HepG2 (cell line): ENCODE results near the gene VEGFB. TPM values are rescaled to one million over a fixed set of nuclear protein-coding genes. Genes with fewer than 3 reads are reported as not detected.

Source experiments
- AHR ChIP-seq: IDR thresholded peaks from 2 replicates; pipeline ENCODE4 v1.6.1; 2018; ENCODE audit warnings: missing genetic modification reagents, missing compliant biosample characterization
- CENPT ChIP-seq: sonication (generic); formaldehyde crosslinking; IDR thresholded peaks from 2 replicates; pipeline ENCODE4 v1.8.0; 2022; ENCODE audit warnings: low read depth, mild to moderate bottlenecking, moderate library complexity, missing genetic modification reagents
- KDM5B ChIP-seq: sonication (generic); formaldehyde crosslinking; IDR thresholded peaks from 2 replicates; pipeline ENCODE4 v1.4.0; 2020; ENCODE audit warnings: missing genetic modification reagents, mild to moderate bottlenecking, borderline replicate concordance
- MEIS1 ChIP-seq: sonication (generic); formaldehyde crosslinking; IDR thresholded peaks from 2 replicates; pipeline ENCODE4 v1.9.0; 2021; ENCODE audit warnings: mild to moderate bottlenecking, missing genetic modification reagents, moderate library complexity, borderline replicate concordance
- POGZ ChIP-seq: sonication (generic); formaldehyde crosslinking; IDR thresholded peaks from 2 replicates; pipeline ENCODE4 v1.4.0; 2020; ENCODE audit warnings: mild to moderate bottlenecking, missing genetic modification reagents
- TFAP4 ChIP-seq: sonication (generic); IDR thresholded peaks from 2 replicates; pipeline ENCODE4 v1.6.1; 2016; ENCODE audit warnings: low read depth, borderline replicate concordance
- YY1 ChIP-seq: IDR thresholded peaks from 2 replicates; pipeline ENCODE4 v1.6.1; 2011; ENCODE audit warnings: low read length, low read depth, moderate library complexity, mild to moderate bottlenecking; ENCODE audit not compliant: insufficient read depth, insufficient replicate concordance
- ZEB1 ChIP-seq: IDR thresholded peaks from 2 replicates; pipeline ENCODE4 v1.6.1; 2012; ENCODE audit warnings: mild to moderate bottlenecking, low read depth, inconsistent platforms; ENCODE audit not compliant: insufficient replicate concordance
- ZNF354B ChIP-seq: sonication (generic); formaldehyde crosslinking; IDR thresholded peaks from 2 replicates; pipeline ENCODE4 v1.8.0; 2022; ENCODE audit warnings: mild to moderate bottlenecking, missing genetic modification reagents
- ZNF607 ChIP-seq: sonication (generic); formaldehyde crosslinking; IDR thresholded peaks from 2 replicates; pipeline ENCODE4 v1.5.1; 2020; ENCODE audit warnings: missing genetic modification reagents, mild to moderate bottlenecking, borderline replicate concordance
- ZNF839 ChIP-seq: sonication (generic); formaldehyde crosslinking; IDR thresholded peaks from 2 replicates; pipeline ENCODE4 v1.4.0; 2020; ENCODE audit warnings: missing genetic modification reagents, mild to moderate bottlenecking, borderline replicate concordance
- polyA plus RNA-seq, 8 experiments: library from polyadenylated mRNA; depleted of rRNA in 3 of 8; stranded (reverse) in 7 of 8; unstranded in 1 of 8; fragments of >200 nt; fragmentation: Illumina TruSeq in 4 of 8; extraction: Trizol in 4 of 8; gene quantifications; 2 replicates each; pipeline versions ENCODE4 v1.2.1 to v1.2.3, GENCODE V29; 2011 to 2016; ENCODE audit warnings: low read depth in 4 of 8, missing spikeins in 1 of 8, mixed read lengths in 1 of 8; ENCODE audit not compliant: insufficient read depth in 1 of 8
- total RNA-seq, 5 experiments: library from RNA; depleted of rRNA; stranded (reverse); fragments of >200 nt; fragmentation: Illumina TruSeq; extraction: Trizol; gene quantifications; 2 replicates each; pipeline ENCODE4 v1.2.3, GENCODE V29; 2016; ENCODE audit warnings: low read depth in 1 of 5
- TF ChIP-seq, protein P1 (sequence below): IDR thresholded peaks from 2 replicates; pipeline ENCODE4 v1.6.1; 2016
- TF ChIP-seq, protein P2 (sequence below): sonication (generic); formaldehyde crosslinking; IDR thresholded peaks from 2 replicates; pipeline ENCODE4 v1.5.1; 2020; ENCODE audit warnings: missing genetic modification reagents, mild to moderate bottlenecking, borderline replicate concordance
- TF ChIP-seq, protein P3 (sequence below): IDR thresholded peaks from 2 replicates; pipeline ENCODE4 v1.6.1; 2012; ENCODE audit warnings: low read depth, low read length, improper control_type of control experiment

Gene VEGFB
- total and polyA plus RNA-seq, 2 of the 13 experiments (the other 11 are each of a cell fraction or from before 2014, with no cell fraction given), result 9.0 to 11.3 TPM

GRCh38 chr11:64225608-64226506 lies 8.5 kb upstream of the VEGFB start, which contains the start of the genes NUDT22 and TRPT1 (continued):
- TF ChIP-seq ZEB1 (no peak), POGZ (CRISPR knock-in tag) (peak; percentile 38; the same call in 1 of the 2 replicates), AHR (no peak), YY1 (peak; percentile 50), CENPT (CRISPR knock-in tag) (no peak; the same call in 1 of the 2 replicates), KDM5B (CRISPR knock-in tag) (peak; percentile 84; the same call in 1 of the 2 replicates), MEIS1 (CRISPR knock-in tag) (no peak), ZNF354B (CRISPR knock-in tag) (no peak), ZNF607 (CRISPR knock-in tag) (0 out of 2 replicates have a peak, but pooled peaks have one; percentile 52), ZNF839 (no peak), TFAP4 (0 out of 2 replicates have a peak, but pooled peaks have one; percentile 41)
- TF ChIP-seq, protein P1, sequence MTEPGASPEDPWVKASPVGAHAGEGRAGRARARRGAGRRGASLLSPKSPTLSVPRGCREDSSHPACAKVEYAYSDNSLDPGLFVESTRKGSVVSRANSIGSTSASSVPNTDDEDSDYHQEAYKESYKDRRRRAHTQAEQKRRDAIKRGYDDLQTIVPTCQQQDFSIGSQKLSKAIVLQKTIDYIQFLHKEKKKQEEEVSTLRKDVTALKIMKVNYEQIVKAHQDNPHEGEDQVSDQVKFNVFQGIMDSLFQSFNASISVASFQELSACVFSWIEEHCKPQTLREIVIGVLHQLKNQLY, result no peak
- TF ChIP-seq, protein P2, sequence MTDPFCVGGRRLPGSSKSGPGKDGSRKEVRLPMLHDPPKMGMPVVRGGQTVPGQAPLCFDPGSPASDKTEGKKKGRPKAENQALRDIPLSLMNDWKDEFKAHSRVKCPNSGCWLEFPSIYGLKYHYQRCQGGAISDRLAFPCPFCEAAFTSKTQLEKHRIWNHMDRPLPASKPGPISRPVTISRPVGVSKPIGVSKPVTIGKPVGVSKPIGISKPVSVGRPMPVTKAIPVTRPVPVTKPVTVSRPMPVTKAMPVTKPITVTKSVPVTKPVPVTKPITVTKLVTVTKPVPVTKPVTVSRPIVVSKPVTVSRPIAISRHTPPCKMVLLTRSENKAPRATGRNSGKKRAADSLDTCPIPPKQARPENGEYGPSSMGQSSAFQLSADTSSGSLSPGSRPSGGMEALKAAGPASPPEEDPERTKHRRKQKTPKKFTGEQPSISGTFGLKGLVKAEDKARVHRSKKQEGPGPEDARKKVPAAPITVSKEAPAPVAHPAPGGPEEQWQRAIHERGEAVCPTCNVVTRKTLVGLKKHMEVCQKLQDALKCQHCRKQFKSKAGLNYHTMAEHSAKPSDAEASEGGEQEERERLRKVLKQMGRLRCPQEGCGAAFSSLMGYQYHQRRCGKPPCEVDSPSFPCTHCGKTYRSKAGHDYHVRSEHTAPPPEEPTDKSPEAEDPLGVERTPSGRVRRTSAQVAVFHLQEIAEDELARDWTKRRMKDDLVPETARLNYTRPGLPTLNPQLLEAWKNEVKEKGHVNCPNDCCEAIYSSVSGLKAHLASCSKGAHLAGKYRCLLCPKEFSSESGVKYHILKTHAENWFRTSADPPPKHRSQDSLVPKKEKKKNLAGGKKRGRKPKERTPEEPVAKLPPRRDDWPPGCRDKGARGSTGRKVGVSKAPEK, result no peak
- TF ChIP-seq, protein P3, sequence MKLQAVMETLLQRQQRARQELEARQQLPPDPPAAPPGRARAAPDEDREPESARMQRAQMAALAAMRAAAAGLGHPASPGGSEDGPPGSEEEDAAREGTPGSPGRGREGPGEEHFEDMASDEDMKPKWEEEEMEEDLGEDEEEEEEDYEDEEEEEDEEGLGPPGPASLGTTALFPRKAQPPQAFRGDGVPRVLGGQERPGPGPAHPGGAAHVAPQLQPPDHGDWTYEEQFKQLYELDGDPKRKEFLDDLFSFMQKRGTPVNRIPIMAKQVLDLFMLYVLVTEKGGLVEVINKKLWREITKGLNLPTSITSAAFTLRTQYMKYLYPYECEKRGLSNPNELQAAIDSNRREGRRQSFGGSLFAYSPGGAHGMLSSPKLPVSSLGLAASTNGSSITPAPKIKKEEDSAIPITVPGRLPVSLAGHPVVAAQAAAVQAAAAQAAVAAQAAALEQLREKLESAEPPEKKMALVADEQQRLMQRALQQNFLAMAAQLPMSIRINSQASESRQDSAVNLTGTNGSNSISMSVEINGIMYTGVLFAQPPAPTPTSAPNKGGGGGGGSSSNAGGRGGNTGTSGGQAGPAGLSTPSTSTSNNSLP, result no peak
